SK-MEL-5 (cell line): Measurements from ENCODE around the gene ZNF697. TPM values are rescaled to one million over a fixed set of nuclear protein-coding genes. Genes with fewer than 3 reads are reported as not detected.
"Not testable (repeated sequence)": the region's sequence is repeated elsewhere in the genome, so short reads cannot be mapped to it uniquely, and the experiment has no call there.

Source experiments
- DNase-seq: peaks from one replicate; pipeline ENCODE4 v3.0.0-alpha.2; 2016; ENCODE audit warnings: low read depth, low spot score
- in situ Hi-C: cut with HindIII; loops from 2 replicates; pipeline ENCODE4 v1.10.0; 2016; ENCODE audit warnings: low sequenced_read_pairs, high pct_unique_total_duplicates, low pct_unique_long_range_greater_than_20kb
- polyA plus RNA-seq, 2 experiments: library from polyadenylated mRNA; depleted of rRNA; stranded (reverse); fragments of >200 nt; gene quantifications; 2 replicates each; pipeline ENCODE4 v1.2.3, GENCODE V29; 2015
- total RNA-seq: library from RNA; depleted of rRNA; stranded (reverse); fragments of >200 nt; shearing (Covaris generic); gene quantifications from 2 replicates; pipeline ENCODE4 v1.2.3, GENCODE V29; 2014; rRNA removed

The ZNF697 gene
- total RNA-seq, result 80.6 and 82.3 TPM in 2 replicates
- 54.2 and 67.1 TPM in 2 replicates for polyA plus RNA-seq (2015; cell fraction: cytosol; rRNA removed)
- 60.9 and 63.3 TPM in 2 replicates for polyA plus RNA-seq (2015; cell fraction: nucleus; rRNA removed)

DNA sequence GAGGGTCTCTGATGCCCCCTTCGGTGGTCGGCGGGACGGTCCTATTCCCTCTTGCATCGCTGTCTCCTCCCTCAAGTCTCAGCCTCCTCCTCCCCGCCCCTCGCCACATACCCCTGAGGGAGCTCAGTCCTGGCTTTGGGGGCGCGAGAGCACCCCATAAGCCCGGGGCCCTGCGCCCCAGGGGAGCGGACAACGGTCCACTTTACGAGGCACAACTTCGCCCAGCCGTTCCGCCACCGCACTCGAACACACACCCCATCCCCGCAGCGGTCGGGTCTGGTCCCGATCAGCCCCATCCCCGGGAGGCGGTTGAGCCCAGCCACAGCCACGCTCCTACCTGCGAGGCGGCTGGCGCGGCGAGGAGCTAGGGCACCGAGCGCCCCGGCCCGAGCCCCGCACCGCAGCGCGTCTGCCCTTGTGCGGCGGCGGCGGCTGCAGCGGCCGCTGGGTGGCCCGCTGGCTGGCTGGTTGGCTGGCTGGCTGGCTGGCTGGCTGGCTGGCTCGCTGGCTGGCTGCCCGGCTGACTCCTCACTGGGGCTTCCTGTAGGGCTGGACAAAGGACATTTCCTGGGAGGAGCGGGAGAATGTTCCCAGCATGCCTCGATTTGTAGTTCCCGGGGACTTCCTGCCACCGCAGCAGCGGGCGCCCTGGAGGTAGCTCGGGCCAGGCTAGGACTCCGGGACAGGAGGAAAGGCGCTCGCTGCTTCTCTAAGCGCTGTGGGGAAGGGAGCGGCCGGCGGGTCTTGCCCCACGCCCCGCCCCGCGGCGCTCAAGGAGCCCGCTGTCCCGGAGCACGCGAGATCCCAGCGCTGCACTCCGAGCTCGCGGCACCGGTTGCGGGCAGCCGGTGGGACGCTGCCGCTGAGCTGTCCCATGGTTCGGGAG is at the start of gene ZNF697:
ZNF697 (minus strand) TSS at position 533 of the 886 bp plus-strand sequence. CDS start 22,166 bp downstream, outside the sequence.
- peak; percentile 99 for DNase-seq

DNA sequence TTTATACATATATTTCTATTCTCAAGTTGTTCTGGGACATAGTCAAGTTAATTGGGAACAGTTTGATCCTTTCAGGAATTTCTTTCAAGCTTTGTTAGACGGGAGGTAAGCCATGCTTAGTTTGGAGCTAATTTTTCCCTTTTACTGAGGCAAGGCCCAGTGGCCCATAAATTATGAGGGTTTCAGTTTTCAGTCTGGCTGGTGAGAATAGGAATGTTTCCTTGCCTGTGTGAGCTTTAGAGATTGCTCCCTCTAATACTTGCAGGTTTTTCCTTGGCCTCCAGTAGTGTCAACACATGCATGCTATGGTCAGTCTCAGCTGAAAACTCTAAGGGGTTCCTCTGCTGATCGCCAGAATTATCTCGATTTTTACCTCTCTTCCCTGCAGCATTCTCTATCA is 49.5 kb upstream of the ZNF697 start:
- no peak for DNase-seq
- in situ Hi-C loops, result no loop called here

More for the DNA sequence above, at the start of gene ZNF697:
- in situ Hi-C loops, result no loop called here

DNA sequence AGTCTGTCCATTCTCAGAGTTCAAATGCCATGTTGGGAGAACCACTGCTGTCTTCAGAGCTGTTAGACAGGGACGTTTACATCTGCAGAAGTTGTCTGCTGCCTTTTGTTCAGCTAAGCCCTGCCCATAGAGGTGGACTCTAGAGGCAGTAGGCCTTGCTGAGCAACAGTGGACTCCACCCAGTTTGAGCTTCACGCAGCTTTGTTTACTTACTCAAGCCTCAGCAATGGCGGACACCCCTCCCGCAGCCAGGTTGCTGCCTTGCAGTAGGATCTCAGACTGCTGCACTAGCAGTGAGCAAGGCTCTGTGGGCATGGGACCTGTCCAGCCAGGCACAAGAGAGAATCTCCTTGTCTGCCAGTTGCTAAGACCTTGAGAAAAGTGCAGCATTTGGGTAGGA is 48.8 kb upstream of the ZNF697 start:
- in situ Hi-C loops, result not testable (repeated sequence)

DNA sequence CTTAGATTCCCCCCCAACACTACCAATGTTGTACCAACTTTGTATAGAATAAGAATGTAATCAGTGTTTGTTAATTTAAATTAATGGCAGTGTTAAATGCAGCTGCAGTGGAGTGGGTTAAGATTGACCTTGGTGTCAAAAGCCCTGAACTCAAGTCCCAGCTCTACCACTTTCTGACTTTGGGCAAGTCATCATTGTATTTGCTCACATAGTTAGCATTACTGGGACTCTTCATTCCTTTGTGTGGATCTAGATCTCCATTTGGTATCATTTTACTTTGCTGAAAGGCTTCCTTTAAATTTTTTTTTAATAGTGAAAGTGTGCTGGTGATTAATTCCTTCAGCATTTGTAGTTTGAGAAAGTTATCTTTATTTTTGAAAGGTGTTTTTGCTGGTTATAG is 41.4 kb upstream of the ZNF697 start:
- in situ Hi-C loops, result no loop called here
- DNase-seq, result no peak

More for the DNA sequence above, 48.8 kb upstream of the ZNF697 start:
- not testable (repeated sequence) for DNase-seq

DNA sequence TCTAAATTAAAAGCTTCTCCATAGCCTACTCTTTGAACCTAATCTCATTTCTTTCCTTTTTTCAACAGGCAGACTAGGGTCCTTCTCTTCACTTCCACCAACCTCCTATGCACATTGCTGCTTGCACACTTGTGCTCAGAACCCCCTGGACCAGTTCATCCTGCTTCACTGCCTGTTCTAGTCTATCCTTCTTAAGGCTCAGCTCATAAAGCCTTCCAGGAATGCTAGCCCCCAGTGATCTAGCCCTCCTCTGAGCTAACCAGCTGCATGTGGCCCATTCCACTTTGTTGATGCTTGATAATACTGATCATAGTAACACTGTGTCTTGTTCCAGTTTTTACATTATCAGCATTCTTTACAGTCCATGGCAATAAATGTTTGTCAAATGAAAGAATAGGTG is 40.7 kb upstream of the ZNF697 start:
- DNase-seq, result no peak
- in situ Hi-C loops, result no loop called here

DNA sequence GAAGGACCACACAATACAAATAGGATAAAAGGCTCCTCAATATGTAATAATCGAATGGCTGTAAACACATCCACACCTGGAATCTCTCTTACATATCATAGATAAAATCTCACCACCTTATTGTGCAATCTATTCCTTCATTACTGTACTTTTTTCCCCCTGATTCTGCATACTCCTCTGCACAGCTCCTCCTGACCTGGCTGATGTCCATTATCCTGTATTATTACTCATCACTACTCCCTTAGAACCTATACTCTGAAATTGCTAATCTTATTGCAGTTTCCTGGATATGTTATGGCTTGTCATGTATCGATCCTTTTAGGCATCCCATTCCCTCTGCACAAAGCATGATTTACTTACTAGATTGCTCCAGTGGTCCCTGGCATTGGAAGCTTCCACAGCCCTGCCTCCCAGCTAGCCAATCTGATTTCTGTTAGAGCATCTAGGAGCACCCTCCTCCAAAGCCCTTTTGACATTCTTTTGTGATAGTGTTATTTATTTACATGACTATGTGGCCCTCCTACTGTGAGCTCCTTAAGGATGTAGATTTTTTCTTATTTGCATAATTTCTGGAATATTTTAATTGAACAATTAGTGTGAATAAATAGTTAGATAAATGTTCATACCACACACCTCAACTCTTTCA is 39.5 kb upstream of the ZNF697 start:
- no peak for DNase-seq
- in situ Hi-C loops, result no loop called here

DNA sequence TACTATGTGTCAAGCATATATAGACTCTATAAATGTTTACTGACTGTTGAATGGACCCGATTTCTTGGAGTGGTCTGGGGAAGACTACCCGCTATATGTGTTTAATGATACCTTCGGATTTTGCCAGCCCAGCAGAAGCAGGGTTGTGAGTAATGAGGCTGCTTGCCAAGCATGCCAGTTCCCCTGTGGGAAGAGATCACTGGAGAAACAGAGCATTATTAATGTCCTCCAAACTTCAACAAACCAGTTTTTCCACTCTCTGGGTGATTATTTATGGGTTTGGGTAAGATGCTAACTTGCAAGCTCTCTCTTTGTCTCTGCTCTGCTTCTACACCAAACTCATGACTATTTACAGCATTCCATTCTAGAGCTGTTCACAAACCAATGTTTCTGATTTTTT is 38.6 kb upstream of the ZNF697 start:
- DNase-seq, result no peak
- in situ Hi-C loops, result no loop called here

DNA sequence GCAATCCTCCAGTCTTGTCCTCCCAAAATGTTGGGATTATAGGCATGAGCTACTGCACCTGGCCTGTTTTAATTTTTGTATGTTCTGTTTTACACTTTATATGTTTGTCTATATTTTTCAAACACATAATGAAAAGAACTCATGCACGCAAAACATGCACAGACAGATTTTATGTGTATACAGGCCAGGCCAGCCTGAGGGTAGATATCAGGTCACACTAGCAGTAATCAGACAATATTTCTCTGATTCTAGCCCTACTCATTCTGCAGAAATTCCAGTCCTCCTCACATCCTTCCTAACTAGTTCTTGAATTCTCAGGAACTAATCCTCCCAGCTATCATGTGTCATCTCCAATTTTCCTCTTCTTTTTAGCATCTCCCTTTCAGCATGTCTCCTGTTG is 35.8 kb upstream of the ZNF697 start:
- in situ Hi-C loops, result no loop called here
- DNase-seq, result no peak

DNA sequence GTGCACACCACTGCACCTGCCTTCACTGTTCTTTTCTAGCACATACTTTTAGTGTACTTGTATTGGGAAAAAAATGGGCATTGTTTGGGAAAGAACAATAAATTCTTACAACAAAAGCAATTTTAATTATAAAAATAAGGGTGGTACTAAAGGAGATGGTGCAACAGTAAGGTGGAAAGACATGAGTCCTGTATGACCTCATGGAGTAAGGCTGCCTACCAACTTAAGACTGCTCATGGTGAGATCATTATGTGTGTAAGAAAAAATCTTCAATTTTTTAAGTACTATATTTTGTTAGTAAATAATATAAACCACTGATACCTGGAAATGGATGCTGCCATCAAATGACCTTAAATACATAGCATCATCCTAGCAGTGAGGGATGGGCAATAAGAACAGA is 34.1 kb upstream of the ZNF697 start:
- DNase-seq, result no peak
- in situ Hi-C loops, result no loop called here

DNA sequence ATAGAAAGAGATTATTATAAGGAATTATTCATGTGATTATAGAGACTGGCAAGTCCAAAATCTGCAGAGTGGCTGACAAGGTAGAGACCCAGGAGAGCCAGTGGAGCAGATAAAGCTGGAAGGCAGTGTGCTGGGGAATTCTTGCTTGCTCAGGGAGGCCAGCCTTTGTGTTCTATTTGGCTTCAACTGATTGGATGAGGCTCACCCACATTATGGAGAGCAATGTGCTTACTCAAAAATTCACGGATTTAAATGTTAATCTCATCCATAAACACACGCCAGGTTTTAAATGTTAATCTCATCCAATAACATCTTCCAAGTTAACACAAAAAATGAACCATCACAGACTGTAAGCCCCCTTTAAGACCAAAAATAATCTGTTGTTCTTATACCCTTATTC is 33.5 kb upstream of the ZNF697 start:
- in situ Hi-C loops, result no loop called here
- no peak for DNase-seq

DNA sequence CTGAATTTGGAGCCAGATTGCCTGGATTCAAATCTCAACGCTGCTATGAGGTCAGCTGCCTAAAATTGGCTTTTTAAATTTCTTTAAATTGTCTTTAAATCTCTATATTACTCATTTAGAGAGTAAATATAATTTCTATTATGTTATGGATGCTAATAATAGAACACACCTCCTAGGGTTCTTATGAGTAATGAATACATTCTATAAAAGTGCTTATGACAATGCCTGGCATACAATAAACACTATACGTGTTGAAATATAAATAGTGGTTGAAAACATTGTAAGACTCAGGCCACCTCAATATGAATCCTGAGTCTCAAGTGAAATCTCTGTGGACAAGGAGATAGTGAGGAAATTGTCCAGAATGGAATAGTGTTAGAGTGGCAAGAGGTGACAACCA is 32.7 kb upstream of the ZNF697 start:
- no peak for DNase-seq
- in situ Hi-C loops, result no loop called here

DNA sequence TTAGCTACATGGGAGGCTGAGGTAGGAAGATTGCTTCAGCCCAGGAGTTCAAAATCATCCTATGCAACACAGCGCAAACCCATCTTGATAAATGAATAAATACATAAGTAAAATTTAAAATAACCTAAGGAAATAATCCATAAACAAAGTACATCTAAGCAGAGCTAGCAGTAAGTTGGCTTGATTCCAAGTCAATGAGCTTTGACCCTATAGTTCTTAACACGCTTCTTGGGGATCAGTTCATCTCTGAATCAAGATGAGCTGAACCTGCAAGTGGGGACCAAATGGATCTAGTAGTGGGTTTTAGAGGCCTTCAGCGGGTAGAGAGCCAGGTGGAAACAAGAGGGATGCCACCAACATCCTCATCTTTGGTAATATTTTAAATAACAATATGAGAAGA is 32.1 kb upstream of the ZNF697 start:
- DNase-seq, result no peak
- in situ Hi-C loops, result no loop called here

DNA sequence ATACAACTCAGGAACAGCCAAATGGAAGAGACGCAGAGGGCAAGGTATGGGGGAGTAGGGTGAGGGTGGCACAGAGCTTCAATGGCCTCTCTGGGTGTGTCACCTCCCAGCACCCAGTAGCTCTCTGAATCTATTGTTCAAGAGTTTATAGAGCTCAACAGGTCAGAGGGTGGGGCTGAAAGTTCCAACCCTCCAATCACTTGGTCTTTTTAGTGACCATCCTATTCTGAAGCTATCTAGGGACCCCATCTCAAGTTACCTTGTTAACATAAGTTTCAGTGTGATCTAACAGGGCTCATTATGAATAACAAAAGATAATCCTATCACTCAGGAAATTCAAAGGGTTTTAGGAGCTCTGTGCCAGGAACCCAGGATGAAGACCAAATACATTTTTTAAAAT is 31.2 kb upstream of the ZNF697 start:
- in situ Hi-C loops, result no loop called here
- DNase-seq, result no peak

DNA sequence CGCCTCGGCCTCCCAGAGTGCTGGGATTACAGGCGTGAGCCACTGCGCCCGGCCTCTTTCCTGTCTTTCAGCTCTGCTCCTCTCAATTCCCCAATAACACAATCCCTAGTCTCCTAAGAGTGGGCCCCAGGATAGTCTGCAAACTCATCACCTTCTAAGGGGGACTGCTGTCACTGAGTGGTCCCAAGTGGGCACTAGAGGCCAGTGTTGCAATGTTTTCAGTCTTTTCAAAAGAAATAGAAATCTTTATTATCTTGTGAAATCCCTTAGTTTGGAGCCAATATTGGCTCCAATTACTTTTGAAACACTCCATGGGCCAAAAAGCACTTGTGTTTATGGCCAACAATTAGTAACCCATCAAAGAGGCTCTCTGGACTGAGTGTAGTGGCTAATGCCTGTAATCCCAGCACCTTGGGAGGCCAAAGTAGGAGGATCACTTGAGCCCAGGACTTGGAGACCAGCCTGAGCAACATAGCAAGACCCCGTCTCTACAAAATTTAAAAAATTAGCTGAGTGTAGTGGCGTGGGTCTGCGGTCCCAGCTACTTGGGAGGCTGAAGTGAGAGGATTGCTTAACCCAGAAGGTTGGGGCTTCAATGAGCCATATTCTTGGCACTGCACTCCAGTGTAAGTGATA is 28.6 kb upstream of the ZNF697 start:
- in situ Hi-C loops, result no loop called here
- peak; percentile 46 for DNase-seq

DNA sequence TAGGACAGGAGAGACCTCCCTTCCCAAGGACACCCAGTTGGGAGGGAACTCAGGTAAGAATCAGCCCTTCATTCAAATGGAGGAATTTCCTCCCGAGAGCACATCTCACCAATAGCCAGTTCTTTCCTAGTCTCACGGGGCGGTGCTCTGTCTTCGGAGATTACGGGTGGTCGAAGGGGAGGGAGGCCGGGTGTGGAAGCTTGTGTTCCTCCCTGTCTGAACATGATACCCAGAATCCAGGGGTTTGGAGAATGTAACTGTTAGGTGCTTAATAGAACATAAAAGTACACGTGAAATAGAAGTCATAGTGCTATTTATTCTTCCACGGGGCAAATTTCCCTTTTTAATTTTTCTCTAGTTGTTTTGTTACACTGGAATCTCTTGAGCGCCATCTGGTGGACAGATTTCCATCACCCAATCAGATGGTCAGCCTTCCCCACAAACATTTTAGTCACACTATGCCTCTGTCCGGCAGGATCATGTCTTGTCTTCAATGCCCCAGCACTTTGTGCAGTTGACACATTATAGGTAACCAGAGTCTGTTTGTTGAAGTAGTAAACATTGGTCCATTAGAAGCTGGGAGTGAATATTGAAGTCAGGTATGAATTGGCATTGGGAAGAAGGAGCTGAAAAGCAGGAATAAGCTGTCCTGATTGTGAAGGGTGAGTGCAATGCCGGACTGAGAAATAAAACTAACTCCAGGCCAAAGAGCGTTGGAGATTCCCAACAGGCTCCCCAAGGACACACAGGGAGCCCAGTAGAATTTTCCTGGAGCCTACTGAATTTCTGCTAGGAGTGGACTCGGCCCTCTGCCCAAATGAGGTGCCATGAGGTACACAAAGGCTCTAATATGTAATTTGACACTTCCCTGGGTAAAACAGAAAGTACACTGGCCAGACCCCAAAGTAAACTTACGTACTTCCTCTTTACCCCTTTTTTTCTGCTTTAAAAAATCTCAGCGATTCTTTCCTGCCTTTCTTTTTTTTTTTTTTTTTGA is 27.6 kb upstream of the ZNF697 start:
- in situ Hi-C loops, result no loop called here
- DNase-seq, result peak; percentile 93

DNA sequence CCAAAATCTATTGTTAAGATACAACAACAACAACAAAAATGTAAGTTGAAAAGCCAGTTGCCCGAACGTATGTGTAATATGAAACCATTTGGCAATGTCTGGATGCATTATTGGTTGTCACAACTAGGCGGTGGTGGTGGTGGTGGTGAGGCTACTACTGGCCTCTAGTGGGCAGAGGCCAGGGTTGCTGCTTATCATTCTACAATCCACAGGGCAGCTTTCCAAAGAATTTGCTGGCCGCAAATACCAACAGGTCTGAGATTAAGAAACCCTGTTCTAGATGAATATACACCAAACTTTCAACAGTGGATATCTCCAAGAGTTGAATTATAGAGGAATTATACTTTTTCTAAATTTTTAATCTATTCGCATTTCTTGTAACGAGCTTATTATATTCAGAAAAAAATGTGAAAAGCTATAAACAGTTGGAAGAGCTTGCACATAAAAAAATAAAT is 26.8 kb upstream of the ZNF697 start:
- DNase-seq, result peak; percentile 97
- in situ Hi-C loops, result no loop called here

DNA sequence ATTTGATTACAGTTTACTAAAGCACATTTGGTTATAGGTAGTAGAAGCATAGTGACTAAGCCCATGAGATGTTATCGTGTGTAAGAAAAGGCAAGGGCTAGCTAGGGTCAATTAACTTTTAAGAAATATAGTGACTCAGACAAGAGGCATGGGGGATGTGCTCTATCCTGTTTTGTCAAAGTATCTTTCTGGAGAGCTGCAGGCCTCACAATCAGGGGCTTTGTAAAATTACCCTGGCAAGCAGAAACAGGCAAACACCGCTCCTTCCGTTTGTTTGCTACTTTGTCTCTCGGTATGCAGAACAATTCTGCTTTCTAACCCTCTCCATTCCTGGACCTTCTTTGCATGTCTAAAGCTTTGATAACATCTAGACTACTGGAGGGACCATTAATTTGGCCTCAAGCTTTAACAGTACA is 26.1 kb upstream of the ZNF697 start:
- DNase-seq, result peak; percentile 92
- in situ Hi-C loops, result no loop called here
